ENCODE results near the gene BFSP2.

Gene BFSP2

DNA sequence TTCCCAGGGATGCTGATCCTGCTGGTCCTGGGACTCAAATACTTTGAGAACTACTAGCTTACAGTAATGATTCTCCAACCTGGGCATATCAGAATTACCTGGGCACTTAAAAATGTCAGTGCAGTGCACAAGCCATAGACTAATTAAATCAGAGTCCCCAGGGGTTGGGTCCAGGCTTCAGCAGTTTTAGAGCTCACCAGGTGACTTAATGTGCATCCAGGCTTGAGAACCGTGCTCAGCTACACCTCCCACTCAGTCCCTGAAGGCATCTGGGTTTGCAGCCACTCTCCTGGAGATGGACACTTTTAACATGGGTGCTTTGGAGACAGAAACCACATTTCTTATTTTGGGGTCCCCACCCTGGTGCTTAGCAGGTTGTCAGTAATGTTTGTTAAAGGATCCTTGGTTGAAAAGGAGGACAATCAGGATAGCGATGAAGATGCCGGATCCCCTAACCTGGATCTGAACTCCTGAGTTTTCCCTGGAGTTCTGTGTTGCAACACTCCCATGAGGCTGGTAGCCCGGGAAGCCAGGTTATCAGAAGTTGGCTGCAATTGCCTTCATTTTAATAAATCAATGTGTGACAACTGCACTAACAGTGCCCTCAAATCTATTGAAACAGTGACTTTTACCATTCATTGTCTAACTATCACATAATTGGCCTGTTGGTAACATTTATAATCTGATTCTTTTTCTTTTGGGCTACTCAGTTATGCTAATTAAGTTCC is 48.1 kb downstream of the BFSP2 start:
- no peak overlapping the region for H3K27ac ChIP-seq
- no peak for TF ChIP-seq ZFX (IDR thresholded peaks at IDR 0.05)
- TF ChIP-seq, protein P1, sequence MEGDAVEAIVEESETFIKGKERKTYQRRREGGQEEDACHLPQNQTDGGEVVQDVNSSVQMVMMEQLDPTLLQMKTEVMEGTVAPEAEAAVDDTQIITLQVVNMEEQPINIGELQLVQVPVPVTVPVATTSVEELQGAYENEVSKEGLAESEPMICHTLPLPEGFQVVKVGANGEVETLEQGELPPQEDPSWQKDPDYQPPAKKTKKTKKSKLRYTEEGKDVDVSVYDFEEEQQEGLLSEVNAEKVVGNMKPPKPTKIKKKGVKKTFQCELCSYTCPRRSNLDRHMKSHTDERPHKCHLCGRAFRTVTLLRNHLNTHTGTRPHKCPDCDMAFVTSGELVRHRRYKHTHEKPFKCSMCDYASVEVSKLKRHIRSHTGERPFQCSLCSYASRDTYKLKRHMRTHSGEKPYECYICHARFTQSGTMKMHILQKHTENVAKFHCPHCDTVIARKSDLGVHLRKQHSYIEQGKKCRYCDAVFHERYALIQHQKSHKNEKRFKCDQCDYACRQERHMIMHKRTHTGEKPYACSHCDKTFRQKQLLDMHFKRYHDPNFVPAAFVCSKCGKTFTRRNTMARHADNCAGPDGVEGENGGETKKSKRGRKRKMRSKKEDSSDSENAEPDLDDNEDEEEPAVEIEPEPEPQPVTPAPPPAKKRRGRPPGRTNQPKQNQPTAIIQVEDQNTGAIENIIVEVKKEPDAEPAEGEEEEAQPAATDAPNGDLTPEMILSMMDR (conservative IDR thresholded peaks at IDR 0.05): no peak

- no peak overlapping the region for H3K27ac ChIP-seq
- TF ChIP-seq, protein P1 (conservative IDR thresholded peaks at IDR 0.05): no peak
- TF ChIP-seq ZFX (IDR thresholded peaks at IDR 0.05): no peak
Observed at GRCh38 chr3:133448478-133449122, 48.7 kb downstream of the BFSP2 start.

DNA sequence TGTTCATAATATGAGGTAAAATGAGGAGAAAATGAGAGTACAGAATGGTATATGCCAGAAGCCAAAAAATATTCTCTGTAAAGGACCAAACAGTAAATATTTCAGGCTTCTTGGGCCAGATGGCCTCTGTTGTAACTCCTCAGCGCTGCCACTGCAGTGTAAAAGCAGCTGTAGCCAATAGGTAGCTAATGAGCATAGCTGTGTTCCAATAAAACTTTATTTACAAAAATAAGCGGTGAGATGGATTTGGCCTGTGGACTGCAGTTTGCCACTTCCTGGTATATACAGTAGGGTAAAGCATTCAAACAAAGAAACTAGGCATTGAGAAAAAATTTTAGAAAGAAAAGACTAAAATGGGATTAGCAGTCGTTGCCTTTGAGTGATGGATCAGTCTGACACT is 51.5 kb downstream of the BFSP2 start:
- TF ChIP-seq, protein P1 (conservative IDR thresholded peaks at IDR 0.05): 0 out of 2 replicates have a peak, but pooled peaks have one; percentile 4
- TF ChIP-seq ZFX (IDR thresholded peaks at IDR 0.05): no peak
- no peak overlapping the region for H3K27ac ChIP-seq

GRCh38 chr3:133452641-133453319 is 52.9 kb downstream of the BFSP2 start:
- TF ChIP-seq, protein P1 (conservative IDR thresholded peaks at IDR 0.05): no peak
- no peak for TF ChIP-seq ZFX (IDR thresholded peaks at IDR 0.05)
- peak overlapping the region; percentile 72 for H3K27ac ChIP-seq

GRCh38 chr3:133453383-133453782 is 53.5 kb downstream of the BFSP2 start:
- H3K27ac ChIP-seq: peak overlapping the region; percentile 72; the same call in 1 of the 2 replicates
- TF ChIP-seq, protein P1 (conservative IDR thresholded peaks at IDR 0.05): no peak
- TF ChIP-seq ZFX (IDR thresholded peaks at IDR 0.05): no peak

- H3K27ac ChIP-seq: no peak overlapping the region
- no peak for TF ChIP-seq ZFX (IDR thresholded peaks at IDR 0.05)
- TF ChIP-seq, protein P1 (conservative IDR thresholded peaks at IDR 0.05): no peak
Observed at GRCh38 chr3:133455281-133455680, 55.4 kb downstream of the BFSP2 start.

DNA sequence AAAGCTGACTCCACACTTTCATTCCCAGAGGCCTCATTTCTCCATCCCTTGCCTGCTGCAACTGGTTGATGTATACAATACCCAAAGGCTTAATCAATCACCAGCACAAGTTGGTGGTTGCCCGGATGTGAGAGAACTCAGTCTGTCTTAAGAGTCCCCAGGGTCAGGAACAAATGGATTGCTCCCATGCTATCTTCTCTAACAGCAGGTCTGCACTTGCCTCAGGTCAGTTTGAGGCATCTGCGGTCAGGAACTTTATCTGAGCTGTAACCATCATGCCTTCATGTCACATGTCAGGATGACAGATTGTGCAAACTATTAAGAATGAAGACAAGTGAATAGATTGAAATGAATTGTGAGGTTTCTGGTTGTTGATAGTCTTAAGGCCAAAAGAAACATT is 56.1 kb downstream of the BFSP2 start:
- H3K27ac ChIP-seq: no peak overlapping the region
- TF ChIP-seq, protein P1 (conservative IDR thresholded peaks at IDR 0.05): no peak
- no peak for TF ChIP-seq ZFX (IDR thresholded peaks at IDR 0.05)
